HG03064 (cell line): ENCODE measurements around the gene GRPR.
"Not testable (repeated sequence)": the region's sequence is repeated elsewhere in the genome, so short reads cannot be mapped to it uniquely, and the experiment has no call there.

Experiments
- ATAC-seq: cut with Tn5 transposase; IDR thresholded peaks from one replicate; pipeline ENCODE4 v1.9.1; 2021; ENCODE audit warnings: low read depth; ENCODE audit not compliant: unreplicated experiment

The GRPR gene

GRCh38 chrX:16172391-16172790 is 49.0 kb downstream of the GRPR start:
- ATAC-seq = no peak

- no peak for ATAC-seq
These were observed 52.1 kb downstream of the GRPR start for GRCh38 chrX:16175329-16176061.

- ATAC-seq = no peak
These were observed 53.9 kb downstream of the GRPR start for GRCh38 chrX:16177260-16177659.

- not testable (repeated sequence) for ATAC-seq
These were observed 60.5 kb downstream of the GRPR start for GRCh38 chrX:16183843-16184242.

GRCh38 chrX:16185725-16186136 is 62.4 kb downstream of the GRPR start:
- peak; percentile 98 for ATAC-seq

- ATAC-seq = no peak
These were observed 63.1 kb downstream of the GRPR start for GRCh38 chrX:16186380-16187007.

GRCh38 chrX:16187024-16187760 is 63.8 kb downstream of the GRPR start:
- ATAC-seq = no peak

- ATAC-seq = no peak
These were observed 65.3 kb downstream of the GRPR start for GRCh38 chrX:16188687-16189086.

GRCh38 chrX:16191605-16192004 is 68.2 kb downstream of the GRPR start:
- no peak for ATAC-seq

GRCh38 chrX:16196829-16197228 is 73.5 kb downstream of the GRPR start:
- ATAC-seq = no peak

- ATAC-seq = no peak
These were observed 76.0 kb downstream of the GRPR start for GRCh38 chrX:16199343-16199742.

- ATAC-seq = no peak
These were observed 79.6 kb downstream of the GRPR start for GRCh38 chrX:16202943-16203342.
